KMS-11 (cell line): ENCODE results near the gene SDK1.
"Not testable (repeated sequence)": the region's sequence is repeated elsewhere in the genome, so short reads cannot be mapped to it uniquely, and the experiment has no call there.

Experiments
- H2AFZ ChIP-seq: fragments of 200-600 bp; sonication (generic); 2 replicates; pipeline ENCODE4 v1.6.1; 2016; ENCODE audit warnings: antibody characterized with exemption, mixed run types, low read depth
- H3K27ac ChIP-seq: fragments of 200-600 bp; sonication (generic); 2 replicates; pipeline ENCODE4 v1.6.1; 2016; ENCODE audit warnings: mild to moderate bottlenecking, mixed run types
- H3K27me3 ChIP-seq: fragments of 200-600 bp; sonication (generic); 2 replicates; pipeline ENCODE4 v1.6.1; 2017; ENCODE audit warnings: mild to moderate bottlenecking, low read depth, mixed run types, moderate library complexity; ENCODE audit not compliant: insufficient read depth
- H3K36me3 ChIP-seq: fragments of 200-600 bp; sonication (generic); 2 replicates; pipeline ENCODE4 v1.6.1; 2017; ENCODE audit warnings: mild to moderate bottlenecking, mixed run types; ENCODE audit not compliant: insufficient read depth
- H3K4me1 ChIP-seq: fragments of 200-600 bp; sonication (generic); 2 replicates; pipeline ENCODE4 v1.6.1; 2016; ENCODE audit warnings: mild to moderate bottlenecking, low read depth, mixed run types; ENCODE audit not compliant: poor library complexity, severe bottlenecking
- H3K4me2 ChIP-seq: fragments of 200-600 bp; sonication (generic); 2 replicates; pipeline ENCODE4 v1.7.0; 2016; ENCODE audit warnings: mild to moderate bottlenecking, mixed run types
- H3K4me3 ChIP-seq: fragments of 200-600 bp; sonication (generic); IDR thresholded peaks from 2 replicates; pipeline ENCODE4 v1.6.1; 2017; ENCODE audit warnings: low read depth, low read length, mixed read lengths; ENCODE audit not compliant: insufficient read depth
- H3K79me2 ChIP-seq: fragments of 200-600 bp; sonication (generic); 2 replicates; pipeline ENCODE4 v1.6.1; 2016; ENCODE audit warnings: low read depth, mixed run types; ENCODE audit not compliant: insufficient read depth
- H3K9ac ChIP-seq: fragments of 200-600 bp; sonication (generic); 2 replicates; pipeline ENCODE4 v1.6.1; 2016; ENCODE audit warnings: mild to moderate bottlenecking, mixed run types
- H4K20me1 ChIP-seq: fragments of 200-600 bp; sonication (generic); 2 replicates; pipeline ENCODE4 v1.6.1; 2016; ENCODE audit warnings: mild to moderate bottlenecking, mixed run types; ENCODE audit not compliant: insufficient read depth
- CTCF ChIP-seq: fragments of 200-600 bp; sonication (generic); conservative IDR thresholded peaks from 2 replicates; pipeline ENCODE4 v1.6.1; 2017; ENCODE audit warnings: low read depth, mild to moderate bottlenecking, antibody characterized with exemption, low read length, moderate library complexity, mixed read lengths

Gene SDK1

GRCh38 chr7:4212376-4212775 is 911.3 kb downstream of the SDK1 start:
- Histone ChIP-seq H3K4me3 (no peak overlapping the region), H3K9ac (no peak overlapping the region), H3K27ac (no peak overlapping the region), H3K4me1 (no peaks in the 10 kb centered on the region), H3K4me2 (no peak overlapping the region), H3K36me3 (no peaks in the 10 kb centered on the region), H3K27me3 (peaks cover 22% of the 10 kb centered on the region; the same call in 1 of the 2 replicates), H4K20me1 (no peaks in the 10 kb centered on the region), H3K79me2 (no peaks in the 10 kb centered on the region), H2AFZ (no peak overlapping the region)
- TF ChIP-seq CTCF = no peak

- Histone ChIP-seq H3K79me2 (no peaks in the 10 kb centered on the region), H3K36me3 (no peaks in the 10 kb centered on the region), H3K4me1 (no peaks in the 10 kb centered on the region), H3K4me3 (no peak overlapping the region), H4K20me1 (no peaks in the 10 kb centered on the region), H3K27me3 (peaks cover 17% of the 10 kb centered on the region; the same call in 1 of the 2 replicates), H3K27ac (no peak overlapping the region), H2AFZ (no peak overlapping the region), H3K9ac (no peak overlapping the region), H3K4me2 (no peak overlapping the region)
- no peak for TF ChIP-seq CTCF
These were observed 913.5 kb downstream of the SDK1 start for GRCh38 chr7:4214291-4215155.

- Histone ChIP-seq H3K79me2 (no peaks in the 10 kb centered on the region), H3K4me2 (no peak overlapping the region), H3K27me3 (peaks cover 17% of the 10 kb centered on the region; the same call in 1 of the 2 replicates), H2AFZ (no peak overlapping the region), H4K20me1 (no peaks in the 10 kb centered on the region), H3K36me3 (no peaks in the 10 kb centered on the region), H3K4me1 (no peaks in the 10 kb centered on the region), H3K27ac (no peak overlapping the region), H3K9ac (no peak overlapping the region), H3K4me3 (no peak overlapping the region)
- TF ChIP-seq CTCF = no peak
These were observed 914.2 kb downstream of the SDK1 start for GRCh38 chr7:4215176-4215720.

GRCh38 chr7:4216016-4216415 is 915.0 kb downstream of the SDK1 start:
- Histone ChIP-seq H3K36me3 (no peaks in the 10 kb centered on the region), H3K27ac (no peak overlapping the region), H3K79me2 (no peaks in the 10 kb centered on the region), H2AFZ (no peak overlapping the region), H4K20me1 (no peaks in the 10 kb centered on the region), H3K4me2 (no peak overlapping the region), H3K4me1 (no peaks in the 10 kb centered on the region), H3K4me3 (no peak overlapping the region), H3K27me3 (peaks cover 17% of the 10 kb centered on the region; the same call in 1 of the 2 replicates), H3K9ac (no peak overlapping the region)
- no peak for TF ChIP-seq CTCF

- not testable (repeated sequence) for H3K4me2 ChIP-seq, H3K36me3 ChIP-seq, H3K4me3 ChIP-seq, H3K9ac ChIP-seq, H3K27ac ChIP-seq, H4K20me1 ChIP-seq, H2AFZ ChIP-seq, H3K4me1 ChIP-seq, H3K79me2 ChIP-seq
- H3K27me3 ChIP-seq = peaks cover 17% of the 10 kb centered on the region; the same call in 1 of the 2 replicates
These were observed 916.1 kb downstream of the SDK1 start for GRCh38 chr7:4217126-4217660.
